ENCODE results near the gene FBXW4.

The FBXW4 gene

GRCh38 chr10:101623528-101623927, 71.4 kb downstream of the FBXW4 start:
- TF ChIP-seq, protein P1, sequence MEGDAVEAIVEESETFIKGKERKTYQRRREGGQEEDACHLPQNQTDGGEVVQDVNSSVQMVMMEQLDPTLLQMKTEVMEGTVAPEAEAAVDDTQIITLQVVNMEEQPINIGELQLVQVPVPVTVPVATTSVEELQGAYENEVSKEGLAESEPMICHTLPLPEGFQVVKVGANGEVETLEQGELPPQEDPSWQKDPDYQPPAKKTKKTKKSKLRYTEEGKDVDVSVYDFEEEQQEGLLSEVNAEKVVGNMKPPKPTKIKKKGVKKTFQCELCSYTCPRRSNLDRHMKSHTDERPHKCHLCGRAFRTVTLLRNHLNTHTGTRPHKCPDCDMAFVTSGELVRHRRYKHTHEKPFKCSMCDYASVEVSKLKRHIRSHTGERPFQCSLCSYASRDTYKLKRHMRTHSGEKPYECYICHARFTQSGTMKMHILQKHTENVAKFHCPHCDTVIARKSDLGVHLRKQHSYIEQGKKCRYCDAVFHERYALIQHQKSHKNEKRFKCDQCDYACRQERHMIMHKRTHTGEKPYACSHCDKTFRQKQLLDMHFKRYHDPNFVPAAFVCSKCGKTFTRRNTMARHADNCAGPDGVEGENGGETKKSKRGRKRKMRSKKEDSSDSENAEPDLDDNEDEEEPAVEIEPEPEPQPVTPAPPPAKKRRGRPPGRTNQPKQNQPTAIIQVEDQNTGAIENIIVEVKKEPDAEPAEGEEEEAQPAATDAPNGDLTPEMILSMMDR (IDR thresholded peaks at IDR 0.05; ENCODE audit: low read depth, low read length): no peak
- no peak overlapping the region for H3K4me3 ChIP-seq (ENCODE audit: low read depth, low read length)

GRCh38 chr10:101619983-101620382, 75.0 kb downstream of the FBXW4 start:
- TF ChIP-seq, protein P1 (IDR thresholded peaks at IDR 0.05; ENCODE audit: low read depth, low read length): no peak
- H3K4me3 ChIP-seq (ENCODE audit: low read depth, low read length): no peak overlapping the region

GRCh38 chr10:101618871-101619270, 76.1 kb downstream of the FBXW4 start:
- TF ChIP-seq, protein P1 (IDR thresholded peaks at IDR 0.05; ENCODE audit: low read depth, low read length): no peak
- no peak overlapping the region for H3K4me3 ChIP-seq (ENCODE audit: low read depth, low read length)

DNA sequence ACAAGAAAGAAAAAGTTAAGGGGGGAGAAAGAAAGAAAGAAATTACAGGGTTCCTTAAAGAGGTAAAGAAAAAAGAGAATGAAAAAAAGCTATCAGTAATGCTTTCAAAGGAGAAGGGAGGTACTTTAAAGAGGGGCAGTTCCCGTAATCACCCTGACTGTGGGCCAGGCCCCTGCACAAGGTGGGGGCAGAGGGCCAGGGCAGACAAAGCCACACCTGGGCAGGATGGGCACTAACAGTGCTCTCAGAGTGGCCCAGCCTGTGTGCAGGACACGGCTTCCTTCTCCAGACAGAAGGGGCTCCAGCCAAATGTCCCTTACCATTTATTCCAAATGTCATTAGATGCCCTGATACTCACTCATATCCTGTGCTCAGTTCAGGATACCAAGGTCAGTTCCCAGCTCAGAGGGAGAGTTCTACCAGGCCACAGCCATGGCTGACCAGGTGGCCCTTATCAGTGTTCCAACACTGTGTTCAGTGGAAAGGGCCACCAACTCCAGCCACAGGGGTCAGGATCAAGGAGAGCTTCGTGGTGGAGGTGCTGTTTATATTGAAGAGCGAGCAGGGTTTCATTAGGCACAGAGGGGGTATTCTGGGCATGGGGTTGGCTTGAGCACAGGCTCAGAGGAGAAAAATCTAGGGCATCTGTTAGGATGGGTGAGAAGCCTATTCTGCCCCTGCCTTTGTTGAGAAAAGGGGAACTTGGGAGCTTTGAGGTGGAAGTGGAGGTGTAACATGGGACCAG, 77.0 kb downstream of the FBXW4 start:
- no peak overlapping the region for H3K4me3 ChIP-seq (ENCODE audit: low read depth, low read length)
- TF ChIP-seq, protein P1 (IDR thresholded peaks at IDR 0.05; ENCODE audit: low read depth, low read length): no peak

- H3K4me3 ChIP-seq (ENCODE audit: low read depth, low read length): no peak overlapping the region
- TF ChIP-seq, protein P1 (IDR thresholded peaks at IDR 0.05; ENCODE audit: low read depth, low read length): no peak
These were observed 77.7 kb downstream of the FBXW4 start for GRCh38 chr10:101617102-101617823.

DNA sequence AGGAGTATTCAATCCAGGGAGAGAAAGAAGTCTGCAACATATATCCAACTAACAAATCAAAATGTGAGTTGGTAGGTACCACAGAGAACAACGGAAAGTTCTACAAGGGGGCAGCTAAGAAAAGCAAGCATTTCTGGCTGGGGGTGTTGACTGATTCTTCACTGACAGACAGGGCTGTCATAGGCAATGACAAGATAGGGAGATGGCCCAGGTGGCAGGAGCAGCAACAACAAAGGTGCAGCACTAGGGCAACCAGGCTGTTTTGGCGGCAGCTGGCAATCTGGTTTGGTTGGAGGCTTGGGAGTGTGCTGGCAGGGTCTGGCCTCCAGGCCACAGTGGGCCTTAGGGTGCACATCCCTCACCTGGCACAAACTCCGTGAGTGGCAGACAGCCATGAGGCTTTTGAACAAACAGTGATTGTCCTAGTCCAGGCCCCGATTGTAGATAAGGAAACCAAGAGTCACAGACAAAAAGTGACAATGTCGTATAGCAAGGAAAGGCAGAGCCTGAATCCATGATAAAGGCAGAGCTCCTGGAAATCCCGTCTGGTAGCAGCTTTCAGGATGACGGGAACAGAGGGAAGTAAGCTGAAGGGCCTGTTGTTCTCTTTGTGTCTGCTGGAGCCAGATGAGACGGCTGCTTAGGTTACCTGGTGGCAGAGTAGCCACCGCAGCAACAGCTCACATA, 78.4 kb downstream of the FBXW4 start:
- no peak overlapping the region for H3K4me3 ChIP-seq (ENCODE audit: low read depth, low read length)
- TF ChIP-seq, protein P1 (IDR thresholded peaks at IDR 0.05; ENCODE audit: low read depth, low read length): no peak
